Measurements from ENCODE around the gene RNU1-1.
A peak's percentile ranks its signal among the peaks of the same experiment; 100 is the strongest.
"Not testable (repeated sequence)": the region's sequence is repeated elsewhere in the genome, so short reads cannot be mapped to it uniquely, and the experiment has no call there.

RNU1-1 gene

DNA sequence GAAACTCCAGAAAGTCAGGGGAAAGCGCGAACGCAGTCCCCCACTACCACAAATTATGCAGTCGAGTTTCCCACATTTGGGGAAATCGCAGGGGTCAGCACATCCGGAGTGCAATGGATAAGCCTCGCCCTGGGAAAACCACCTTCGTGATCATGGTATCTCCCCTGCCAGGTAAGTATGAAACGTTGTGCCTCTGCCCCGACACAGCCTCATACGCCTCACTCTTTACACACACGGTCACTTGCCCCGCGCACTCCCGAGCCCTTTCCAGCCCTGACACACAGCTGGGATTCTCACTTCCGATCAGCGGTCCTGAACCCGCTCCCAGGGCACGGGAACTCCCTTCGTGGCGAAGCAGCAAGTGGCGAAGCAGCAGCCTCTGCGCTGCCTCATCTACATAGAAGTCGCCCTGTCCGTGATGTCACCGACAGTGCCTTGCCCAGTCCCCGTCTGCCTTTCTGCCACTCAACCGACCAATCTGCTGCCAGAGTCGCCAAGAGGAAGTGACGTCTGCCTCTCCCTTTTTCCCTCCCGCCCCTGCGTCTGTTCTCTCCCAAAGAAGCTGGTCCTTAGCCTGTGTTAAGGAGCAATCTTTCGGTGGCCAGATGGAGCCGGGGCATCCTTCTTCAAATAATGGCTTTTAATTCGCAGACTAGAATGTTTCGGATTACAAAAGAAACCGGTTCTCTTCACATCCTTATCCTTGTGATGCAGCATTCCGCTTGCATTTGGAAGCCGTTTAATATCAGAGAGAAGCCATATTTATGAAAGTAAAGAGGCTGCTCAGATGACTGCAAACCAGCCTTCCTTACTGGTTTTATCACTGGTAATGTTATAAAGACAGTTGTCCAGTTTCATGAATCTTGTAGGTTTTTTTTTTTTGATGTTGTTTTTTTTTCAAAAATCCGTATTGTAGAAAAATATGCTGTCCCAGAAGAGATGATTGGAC is at the start of gene RNU1-1:
RNU1-1 (minus strand) TSS at position 179 of the 949 bp plus-strand sequence.
- peak; percentile 91 for DNase-seq

DNA sequence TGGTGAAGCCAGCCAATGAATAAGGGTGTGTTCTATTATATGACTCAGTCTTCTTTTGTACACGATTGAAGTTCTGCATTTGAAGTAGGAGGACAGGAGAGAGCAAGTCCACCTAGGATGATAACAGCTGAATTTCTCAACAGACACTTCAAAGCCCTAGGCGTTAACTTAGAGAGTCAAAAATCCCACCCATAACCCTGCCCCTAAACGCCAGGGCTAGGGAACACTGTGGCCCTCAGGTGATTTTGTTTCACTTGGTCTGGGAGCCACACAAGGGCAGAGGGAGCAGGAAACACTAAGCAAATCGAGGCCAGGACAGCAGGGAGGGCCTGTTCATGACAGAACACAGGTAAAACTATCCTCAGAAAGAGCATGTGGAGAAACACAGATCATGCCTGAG is 47.0 kb upstream of the RNU1-1 start:
- DNase-seq, result not testable (repeated sequence)

DNA sequence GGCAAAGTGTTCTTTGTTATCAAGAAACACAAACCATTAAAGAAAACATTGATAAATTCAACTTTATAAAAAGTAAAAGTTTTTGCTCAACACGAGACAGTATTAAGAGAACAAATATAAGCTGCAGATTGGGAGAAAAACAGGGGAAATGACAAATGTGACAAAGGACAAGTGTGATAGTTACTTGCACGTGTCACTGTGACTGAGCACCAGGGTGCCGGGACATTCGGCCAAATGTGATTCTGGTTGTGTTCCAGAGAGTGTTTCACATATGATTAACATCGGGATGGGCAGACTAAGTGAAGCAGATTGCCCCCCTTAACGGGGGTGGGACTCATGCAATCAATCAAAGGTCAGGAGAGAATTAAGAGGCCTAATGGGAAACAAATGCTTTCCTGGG is 46.4 kb upstream of the RNU1-1 start:
- not testable (repeated sequence) for DNase-seq

DNA sequence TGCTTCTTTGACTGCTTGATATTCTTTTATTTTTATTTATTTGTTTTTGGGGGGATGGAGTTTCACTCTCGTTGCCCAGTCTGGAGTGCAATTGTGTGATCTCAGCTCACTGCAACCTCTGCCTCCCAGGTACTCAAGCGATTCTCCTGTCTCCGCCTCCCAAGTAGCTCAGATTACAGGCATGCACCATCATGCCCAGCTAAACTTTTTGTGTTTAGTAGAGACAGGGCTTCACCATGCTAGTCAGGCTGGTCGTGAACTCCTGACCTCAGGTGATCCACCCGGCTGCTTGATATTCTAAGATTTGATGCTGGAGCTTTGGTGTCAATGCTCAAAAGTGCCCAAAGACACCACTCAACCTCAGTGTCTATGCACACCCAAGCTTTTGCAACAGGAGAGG is 45.6 kb upstream of the RNU1-1 start:
- DNase-seq, result not testable (repeated sequence)

DNA sequence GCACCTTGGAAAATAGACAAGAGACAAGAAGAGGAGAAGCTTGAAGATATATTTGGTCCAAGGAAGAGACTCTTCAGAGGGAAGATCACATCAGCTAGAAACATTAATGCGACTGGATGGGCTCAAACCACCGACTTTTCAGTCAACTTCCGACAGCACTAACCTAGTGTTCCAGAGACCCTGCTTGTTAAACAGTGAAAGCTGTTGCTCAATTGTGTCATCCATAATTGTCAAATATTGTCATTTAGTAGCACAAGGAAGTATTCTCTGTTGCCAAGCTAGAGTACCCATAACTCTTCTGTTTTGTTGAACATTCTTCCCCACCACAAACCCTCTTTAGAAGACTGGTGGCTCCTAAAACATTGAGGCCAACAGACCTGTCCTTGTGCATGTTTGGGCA is 42.9 kb upstream of the RNU1-1 start:
- not testable (repeated sequence) for DNase-seq

DNA sequence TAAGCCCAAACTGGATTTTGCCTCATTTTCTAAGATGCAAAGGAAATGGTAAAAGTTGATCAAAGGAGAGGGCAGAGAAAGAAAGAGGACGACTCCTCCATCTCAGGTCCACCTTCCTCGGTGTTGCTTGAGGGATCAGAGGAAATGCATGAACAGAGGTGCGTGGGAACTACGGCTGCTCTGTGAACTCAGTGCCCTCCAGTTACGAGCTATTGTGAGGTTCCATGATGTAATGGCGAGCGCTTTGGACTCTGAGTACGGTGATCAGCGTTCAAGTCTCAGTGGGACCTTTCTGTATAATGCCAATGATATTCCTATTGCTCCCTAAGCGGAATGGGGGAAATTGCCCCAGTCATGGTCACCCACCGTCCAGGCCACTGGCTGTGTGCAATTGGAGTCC is 39.2 kb upstream of the RNU1-1 start:
- not testable (repeated sequence) for DNase-seq

DNA sequence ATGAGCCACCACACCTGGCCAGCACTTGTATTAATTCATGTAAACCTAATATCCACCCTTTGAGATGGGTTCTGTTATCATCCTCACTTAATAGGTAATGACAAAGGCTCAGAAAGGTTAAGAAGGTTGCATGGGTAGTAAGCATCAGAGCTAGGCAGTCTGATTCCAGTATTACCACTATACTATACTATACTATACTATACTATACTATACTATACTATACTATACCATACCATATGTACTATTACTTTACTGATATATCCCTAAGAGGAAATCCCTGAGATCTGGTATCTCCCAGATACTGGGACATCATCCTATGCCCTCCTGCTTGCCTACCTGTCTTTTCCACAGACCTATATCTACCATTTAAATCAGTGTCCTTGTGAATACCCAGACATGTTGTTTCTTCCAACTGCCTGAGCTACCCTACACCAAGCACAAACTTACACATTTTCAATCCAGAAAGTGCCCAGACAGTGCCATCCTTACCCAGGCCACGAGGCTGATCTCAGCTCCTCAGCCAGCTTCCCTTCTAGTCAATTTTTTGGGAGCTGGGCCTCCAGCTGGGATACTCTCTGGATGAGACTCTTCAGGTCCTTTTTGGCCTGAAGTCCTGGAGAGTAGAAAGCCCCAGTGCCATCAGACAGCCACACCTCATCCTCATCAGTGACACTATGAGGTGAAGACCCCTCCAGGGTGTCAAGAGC is 36.3 kb upstream of the RNU1-1 start:
- DNase-seq, result not testable (repeated sequence)

DNA sequence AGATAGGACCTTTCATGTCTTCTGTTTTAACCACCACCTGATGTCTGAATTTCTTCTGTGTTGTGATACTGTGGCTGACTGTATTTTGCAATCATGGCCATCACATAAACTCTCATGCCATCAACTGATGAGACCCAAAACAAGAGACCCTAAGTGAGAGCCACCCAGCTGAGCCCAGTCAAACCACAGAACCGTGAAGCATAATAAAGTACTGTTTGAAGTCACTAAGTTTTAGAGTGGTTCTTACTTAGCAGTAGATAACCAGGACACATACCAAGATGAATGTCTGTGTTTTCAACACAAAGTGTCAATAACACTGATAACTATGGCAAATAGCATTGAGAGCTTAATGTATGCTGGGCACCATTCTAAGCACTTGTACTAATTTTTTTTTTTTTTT is 35.5 kb upstream of the RNU1-1 start:
- not testable (repeated sequence) for DNase-seq

DNA sequence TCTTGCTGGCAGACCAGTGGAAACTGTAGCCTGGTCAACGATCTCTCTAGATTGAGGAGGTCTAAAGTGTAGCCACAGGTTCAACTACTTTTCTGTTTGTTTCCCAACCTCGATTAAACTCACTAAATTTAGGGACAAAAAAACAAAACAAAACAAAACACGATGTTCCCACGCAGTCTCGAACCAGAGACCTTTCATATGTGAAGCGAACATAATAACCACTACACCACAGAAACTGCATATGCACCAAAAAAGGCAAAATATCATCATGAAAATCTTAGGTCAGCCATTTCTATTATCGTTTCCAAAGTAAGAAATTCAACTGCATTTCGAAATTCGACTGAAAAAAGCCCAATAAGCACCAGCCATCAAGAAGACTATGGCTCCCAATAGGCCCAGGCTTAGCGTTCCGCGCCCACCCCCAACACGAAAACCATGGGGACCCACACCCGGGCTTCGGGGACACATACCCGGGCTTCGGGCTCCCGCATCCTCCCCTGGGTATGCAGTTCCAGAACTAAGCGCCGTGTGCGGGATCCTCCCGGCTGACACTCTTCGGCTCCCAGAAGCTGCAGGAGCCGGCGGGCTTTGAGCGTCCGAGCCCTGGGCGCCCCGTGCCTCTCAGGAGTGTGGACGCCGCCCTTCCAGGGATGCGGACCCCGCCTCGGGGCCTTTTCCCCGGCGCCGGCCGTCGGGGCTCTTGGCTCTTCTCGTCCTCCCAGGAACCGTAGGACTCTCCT is 33.6 kb upstream of the RNU1-1 start:
- DNase-seq, result not testable (repeated sequence)

DNA sequence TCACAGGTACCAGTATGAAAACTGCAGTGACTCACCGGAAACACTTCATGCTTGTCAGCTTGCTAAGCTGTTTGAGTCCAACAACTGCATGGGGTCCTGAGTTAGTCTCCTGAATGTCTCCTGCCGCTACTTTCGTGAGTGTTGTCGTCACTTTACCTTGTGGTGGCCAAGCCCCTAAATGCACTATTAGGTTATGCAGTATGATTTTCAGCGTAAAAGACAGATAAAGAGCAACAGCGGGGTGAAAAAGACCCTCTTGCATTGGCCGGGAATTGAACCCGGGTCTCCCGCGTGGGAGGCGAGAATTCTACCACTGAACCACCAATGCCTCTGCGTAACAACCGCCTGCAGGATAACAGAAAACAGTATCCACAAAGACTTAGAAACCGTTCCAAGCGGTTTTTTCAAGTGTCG is 31.6 kb upstream of the RNU1-1 start:
- DNase-seq, result peak; percentile 97

DNA sequence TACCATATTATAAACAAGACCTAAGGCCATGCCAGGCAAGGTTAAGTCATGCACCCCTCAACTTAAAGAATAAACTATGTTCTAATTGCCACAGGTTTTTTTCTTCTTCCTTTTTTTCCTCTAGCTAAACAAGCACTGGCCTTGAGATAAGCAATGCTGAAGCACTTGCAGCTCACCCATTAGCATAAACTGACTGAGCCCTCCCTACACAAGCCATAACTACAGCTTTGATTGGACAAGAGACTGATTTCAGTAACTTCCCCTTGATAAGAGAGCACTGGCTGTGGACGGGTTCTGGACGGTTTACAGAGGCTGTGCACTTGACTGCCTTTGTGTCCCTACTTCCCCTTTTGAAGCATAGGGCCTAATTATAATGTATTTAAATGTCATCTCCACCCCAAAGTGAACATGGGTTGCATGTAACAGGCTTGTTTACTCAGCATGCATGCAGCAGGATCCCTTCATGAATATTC is 26.4 kb upstream of the RNU1-1 start:
- DNase-seq, result not testable (repeated sequence)

DNA sequence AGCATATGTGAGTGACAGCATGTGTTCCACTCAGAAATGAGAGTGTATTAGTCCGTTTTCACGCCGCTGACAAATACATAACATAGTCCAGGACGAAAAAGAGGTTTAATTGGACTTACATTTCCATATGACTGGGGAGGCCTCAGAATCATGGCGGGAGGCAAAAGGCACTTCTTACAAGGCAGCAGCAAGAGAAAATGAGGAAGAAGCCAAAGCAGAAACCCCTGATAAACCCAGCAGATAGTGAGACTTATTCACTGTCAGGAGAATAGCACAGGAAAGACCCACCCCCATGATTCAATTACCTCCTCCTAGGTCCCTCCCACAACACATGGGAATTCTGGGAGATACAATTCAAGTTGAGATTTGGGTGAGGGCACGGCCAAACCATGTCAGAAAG is 23.4 kb upstream of the RNU1-1 start:
- not testable (repeated sequence) for DNase-seq

DNA sequence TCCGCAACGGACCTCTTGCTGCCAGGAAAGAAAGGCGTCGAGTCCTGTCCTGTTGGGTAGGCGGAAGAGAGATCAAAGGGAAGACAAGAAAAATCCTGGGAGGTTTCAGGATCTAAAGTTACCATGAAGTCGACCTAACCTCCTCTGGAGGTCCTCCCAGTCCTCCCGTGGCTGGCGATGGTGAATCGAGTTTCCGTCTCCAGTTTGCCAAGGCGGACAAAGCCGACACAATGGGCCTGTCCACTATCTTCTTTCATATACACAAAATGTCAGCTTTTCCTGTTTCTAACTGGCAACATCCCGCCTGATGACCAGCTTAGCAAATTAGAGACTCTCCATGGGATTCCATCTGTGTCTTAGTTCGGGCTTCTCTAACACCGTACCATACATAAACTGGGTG is 22.7 kb upstream of the RNU1-1 start:
- not testable (repeated sequence) for DNase-seq

DNA sequence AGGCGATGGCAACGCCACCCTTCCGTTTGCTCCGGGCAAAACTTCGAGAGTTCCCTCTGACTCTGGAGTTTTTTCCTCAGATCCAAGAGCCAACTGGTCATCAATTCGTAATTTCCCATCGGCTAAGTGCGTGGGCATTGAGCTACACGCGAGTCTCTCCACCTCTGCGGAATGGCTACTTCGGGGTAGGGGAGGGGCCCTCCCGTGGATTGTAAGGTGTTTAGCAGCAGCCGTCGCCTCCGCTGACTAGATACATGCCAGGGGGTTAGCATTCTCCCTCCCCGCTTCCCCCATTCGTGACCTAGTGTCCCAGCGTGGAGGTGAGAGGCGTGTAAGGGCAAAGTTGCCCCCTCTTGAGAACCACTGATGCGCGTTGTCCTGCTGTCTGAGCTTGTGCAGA is 21.8 kb upstream of the RNU1-1 start:
- DNase-seq, result not testable (repeated sequence)

DNA sequence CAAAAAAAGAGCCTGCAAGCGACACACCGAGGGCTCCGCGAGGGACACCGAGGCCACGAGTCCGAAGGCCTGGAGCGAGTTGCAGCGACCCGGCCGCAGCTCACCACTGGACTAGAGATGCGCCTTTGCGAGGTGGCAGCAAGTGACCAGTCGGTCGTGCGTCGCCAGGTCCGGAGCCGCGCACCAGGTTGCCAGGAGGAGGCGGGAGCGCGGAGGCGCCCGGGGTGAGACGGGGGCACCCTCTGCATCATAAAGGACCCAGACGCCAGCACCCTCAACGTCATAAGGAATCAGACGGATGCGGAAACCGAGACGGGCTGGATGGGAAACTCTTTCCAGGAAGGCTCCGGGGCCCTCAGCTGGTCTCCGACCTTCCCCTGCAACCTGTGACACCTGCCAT is 21.4 kb upstream of the RNU1-1 start:
- peak; percentile 56 for DNase-seq

DNA sequence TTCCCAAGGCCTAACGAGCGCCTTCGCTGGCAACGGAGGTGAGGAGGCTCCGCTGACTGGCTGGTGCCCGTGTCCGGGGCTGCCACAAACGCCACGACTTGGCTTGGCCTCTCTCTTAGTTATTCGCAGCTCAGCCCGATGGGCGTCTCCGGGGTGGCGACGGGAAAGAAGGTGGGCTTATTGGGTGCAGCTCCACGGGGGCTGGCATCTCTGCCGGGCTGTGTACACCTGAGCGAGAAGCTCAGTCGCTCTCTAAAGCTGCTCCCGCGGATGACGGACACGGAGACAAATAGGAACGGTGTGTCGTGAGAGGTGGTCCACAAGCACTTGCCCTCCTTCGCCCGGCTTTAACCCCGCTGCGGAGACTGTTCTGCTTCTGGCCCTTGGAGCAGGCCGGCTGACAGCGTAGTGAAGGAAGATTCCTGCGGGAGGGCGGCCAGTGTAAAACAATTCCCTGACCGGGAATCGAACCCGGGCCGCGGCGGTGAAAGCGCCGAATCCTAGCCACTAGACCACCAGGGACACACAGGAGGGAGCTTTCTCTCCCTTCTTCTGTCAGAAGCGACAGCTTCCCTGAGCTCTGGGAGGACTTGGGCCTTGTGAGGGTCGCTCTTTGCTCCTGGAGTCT is 20.9 kb upstream of the RNU1-1 start:
- peak; percentile 86 for DNase-seq

DNA sequence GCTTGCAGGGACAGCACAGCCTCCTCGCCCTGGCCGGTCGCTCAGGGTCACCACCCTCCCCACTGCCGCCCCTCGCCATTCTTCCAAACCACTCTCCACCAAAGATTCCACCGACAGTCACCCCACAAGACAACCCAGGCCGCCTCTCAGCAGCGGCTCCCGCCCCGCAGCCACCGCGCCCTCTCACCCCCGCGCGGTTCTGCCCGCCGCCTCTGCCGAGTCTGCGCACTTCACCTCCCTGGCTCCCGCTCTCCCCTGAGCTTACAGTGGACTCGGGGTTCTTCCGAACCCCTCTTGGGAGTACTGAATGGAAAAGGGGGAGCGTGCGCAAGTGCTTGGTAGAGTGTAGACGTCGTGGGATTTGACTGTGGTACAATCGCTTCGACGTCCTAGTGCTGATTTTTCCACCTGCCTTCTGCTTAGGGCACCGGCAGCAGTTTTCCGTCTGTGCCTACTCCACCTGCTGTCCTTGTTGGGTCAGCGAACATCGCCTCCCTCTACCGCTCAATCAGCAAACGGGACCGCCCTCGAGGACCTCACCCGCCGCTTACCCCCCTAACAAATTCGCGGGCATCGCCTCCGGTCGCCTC is 20.2 kb upstream of the RNU1-1 start:
- peak; percentile 76 for DNase-seq

DNA sequence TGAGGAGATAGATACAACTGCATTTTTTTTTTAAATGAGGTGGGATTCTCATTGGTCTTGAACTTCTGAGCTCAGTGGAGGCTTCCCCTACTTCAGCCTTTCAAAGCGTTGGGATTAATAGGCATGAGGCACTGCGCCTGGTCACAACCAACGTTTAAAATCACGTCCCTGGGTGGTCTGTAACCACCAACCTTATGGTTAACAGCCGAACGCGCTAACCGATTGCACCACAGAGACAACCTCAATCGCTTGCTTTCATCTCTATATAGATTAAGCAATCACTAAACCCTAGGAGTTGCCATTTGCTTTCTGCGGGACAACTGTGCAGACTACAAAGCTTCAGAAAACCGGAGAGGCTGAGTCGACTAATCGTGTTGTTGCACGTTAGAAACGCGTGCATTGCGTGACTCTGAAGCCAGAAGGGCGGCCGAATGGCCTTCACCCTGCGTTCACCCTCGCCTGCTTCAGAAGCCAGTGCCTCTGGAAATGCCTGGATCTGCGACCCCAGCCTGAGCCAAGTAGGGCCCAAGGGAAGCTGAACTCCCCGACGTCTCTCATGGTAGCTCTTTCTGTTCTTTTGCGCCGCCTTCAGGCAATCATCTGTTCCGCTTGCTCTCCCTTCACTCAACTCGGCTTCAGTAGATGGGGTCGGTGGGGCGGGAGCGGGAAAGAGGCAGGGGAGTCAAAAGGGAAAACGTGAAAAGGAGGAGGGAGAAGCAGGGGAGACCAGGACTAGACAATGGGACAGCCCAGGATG is 18.3 kb upstream of the RNU1-1 start:
- DNase-seq, result not testable (repeated sequence)

DNA sequence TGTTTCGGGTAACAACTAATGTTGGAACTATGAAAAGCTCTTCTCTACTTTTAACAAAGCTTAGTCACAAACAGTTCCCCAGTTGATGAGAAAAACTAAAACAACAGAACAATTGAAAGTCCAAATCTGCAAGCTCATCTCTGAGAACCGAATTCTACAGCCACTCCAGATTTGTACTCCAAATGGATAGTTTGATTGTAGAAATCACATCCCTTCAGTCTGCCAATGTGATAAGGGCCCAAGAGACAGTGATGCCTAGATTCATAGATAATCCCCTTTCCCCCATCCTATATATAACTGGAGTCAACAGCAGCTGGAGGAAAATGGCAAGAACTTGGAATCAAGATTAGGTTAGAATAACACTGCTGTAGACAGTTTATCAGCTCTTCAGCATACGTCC is 14.3 kb upstream of the RNU1-1 start:
- DNase-seq, result not testable (repeated sequence)

DNA sequence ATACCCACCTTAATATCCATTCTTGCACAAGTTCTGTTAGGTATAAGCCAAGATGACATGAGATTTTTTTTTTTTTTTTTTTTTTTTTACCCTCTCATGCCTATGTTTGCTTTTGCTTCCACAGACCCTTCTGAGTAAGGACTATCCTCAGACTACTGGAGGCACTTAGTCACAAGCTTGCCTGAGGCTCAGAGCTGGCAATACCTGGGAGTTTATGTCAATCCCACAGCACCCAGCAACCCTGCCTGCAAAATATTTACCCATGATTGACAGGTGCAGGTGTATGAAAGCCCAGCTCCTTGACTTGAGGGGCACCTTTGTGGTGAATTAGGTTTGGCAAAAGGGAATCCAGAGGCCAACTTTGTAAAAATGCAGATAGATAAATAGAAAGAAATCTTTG is 11.7 kb upstream of the RNU1-1 start:
- DNase-seq, result peak; percentile 72

DNA sequence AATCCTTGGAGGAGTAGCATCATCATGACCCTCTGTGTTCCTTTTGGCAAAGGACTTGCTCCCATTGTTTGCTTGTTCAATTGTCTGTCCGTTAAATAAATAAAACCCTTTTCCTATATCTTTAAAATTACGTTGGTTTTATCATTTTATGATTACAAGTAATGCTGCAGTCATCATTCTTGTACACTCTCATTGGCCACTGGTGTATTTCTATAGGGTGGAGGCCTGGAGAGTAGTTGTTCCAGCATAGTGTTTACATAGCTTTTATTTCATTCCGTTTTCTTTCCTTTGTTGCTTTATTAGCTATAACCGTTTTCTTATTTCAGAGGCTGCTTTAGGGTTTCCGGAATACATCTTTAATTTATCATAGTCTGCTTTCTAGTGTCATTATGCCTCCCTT is 7.6 kb upstream of the RNU1-1 start:
- DNase-seq, result not testable (repeated sequence)

DNA sequence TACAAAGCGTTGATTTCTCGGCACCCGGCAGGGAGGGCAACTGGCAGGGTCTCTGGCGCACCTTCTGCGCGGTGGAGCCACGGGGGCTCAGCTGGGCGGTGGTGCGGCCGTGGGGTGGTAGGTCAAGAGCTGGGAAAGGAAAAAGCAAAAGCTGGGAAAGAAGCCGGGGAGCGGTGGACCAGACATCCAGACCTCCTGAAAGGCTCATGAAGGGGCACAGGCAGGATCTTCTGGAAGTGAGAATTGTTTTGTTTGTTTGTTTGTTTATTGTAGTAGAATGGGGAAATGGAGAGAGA is 7.2 kb upstream of the RNU1-1 start:
- no peak for DNase-seq

All from DMS53 (cell line).